Measurements from ENCODE around the gene CFAP69. TPM values are rescaled to one million over a fixed set of nuclear protein-coding genes. Genes with fewer than 3 reads are reported as not detected.
A peak's percentile ranks its signal among the peaks of the same experiment; 100 is the strongest.
"Not testable (repeated sequence)": the region's sequence is repeated elsewhere in the genome, so short reads cannot be mapped to it uniquely, and the experiment has no call there.

Gene CFAP69
- total RNA-seq, 1 experiment from 2014 or later = 3.5 TPM

DNA sequence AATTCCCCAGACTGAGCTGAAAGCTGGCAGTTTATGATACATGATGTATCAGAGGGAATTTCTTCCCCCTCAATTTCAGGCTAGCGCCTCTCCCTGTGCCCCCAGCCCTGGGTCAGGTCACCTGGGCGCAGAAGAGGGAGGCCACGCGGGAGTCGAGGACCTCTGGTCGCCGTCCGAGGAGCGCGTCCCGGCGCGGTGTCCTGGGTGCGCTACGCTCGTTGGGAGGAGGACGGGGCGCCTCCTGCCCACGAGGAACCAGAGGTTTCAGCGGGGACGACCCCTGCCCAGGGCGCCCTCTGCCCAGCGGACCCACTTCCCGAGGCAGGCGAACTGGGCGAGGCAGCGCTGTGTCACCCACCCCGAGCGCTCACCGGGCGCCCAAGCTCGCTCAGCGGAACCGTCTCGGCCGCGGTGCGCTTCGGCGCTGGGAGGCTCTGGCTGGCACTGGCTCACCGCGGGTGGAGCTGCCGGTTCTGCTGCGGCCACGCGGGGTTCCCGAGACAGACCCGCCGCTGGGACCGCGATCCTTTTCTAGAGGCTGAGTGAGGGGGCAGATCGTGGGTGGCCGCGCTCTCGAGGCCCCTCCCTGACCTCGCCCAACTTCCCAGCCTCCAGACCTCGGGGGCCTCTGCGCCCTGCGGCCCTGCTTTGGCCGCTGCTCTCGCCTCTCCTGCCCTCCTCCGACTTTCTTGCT lies 76.0 kb downstream of the CFAP69 start, which contains the start of gene FAM237B:
Gene FAM237B (minus strand): TSS at position 504 of the 694 bp plus-strand sequence. CDS start 1,556 bp downstream, outside the sequence.
- Histone ChIP-seq H3K4me3 (ENCODE audit: low read length) (no peak within 1 kb of the TSS), H4K20me1 (ENCODE audit: insufficient read depth, low read depth, low read length) (no peaks in the 10 kb centered on the region), H2AFZ (ENCODE audit: low read length) (no peak within 1 kb of the TSS), H3K4me2 (ENCODE audit: low read depth, low read length, poor library complexity, severe bottlenecking) (no peak within 1 kb of the TSS), H3K79me2 (ENCODE audit: low read length) (no peaks in the 10 kb centered on the region), H3K9me2 (replicated peaks; ENCODE audit: insufficient read depth, low read length) (no peaks in the 10 kb centered on the region), H3K27me3 (ENCODE audit: low read length) (0 out of 2 replicates have a peak, but pooled peaks cover 2% of the 10 kb centered on the region), H3K4me1 (ENCODE audit: low read length) (no peaks in the 10 kb centered on the region), H3K36me3 (ENCODE audit: insufficient read depth, low read length) (no peaks in the 10 kb centered on the region), H3K9ac (ENCODE audit: low read length) (no peak within 1 kb of the TSS), H3K9me3 (ENCODE audit: low read length) (no peaks in the 10 kb centered on the region), H3K27ac (ENCODE audit: low read length) (no peak within 1 kb of the TSS)
- no peak for DNase-seq

- Histone ChIP-seq H2AFZ (ENCODE audit: low read length) (no peak overlapping the region), H3K36me3 (ENCODE audit: insufficient read depth, low read length) (no peaks in the 10 kb centered on the region), H3K27me3 (ENCODE audit: low read length) (0 out of 2 replicates have a peak, but pooled peaks cover 2% of the 10 kb centered on the region), H4K20me1 (ENCODE audit: insufficient read depth, low read depth, low read length) (no peaks in the 10 kb centered on the region), H3K9me2 (replicated peaks; ENCODE audit: insufficient read depth, low read length) (no peaks in the 10 kb centered on the region), H3K9me3 (ENCODE audit: low read length) (no peaks in the 10 kb centered on the region), H3K79me2 (ENCODE audit: low read length) (no peaks in the 10 kb centered on the region), H3K4me1 (ENCODE audit: low read length) (no peaks in the 10 kb centered on the region), H3K27ac (ENCODE audit: low read length) (no peak overlapping the region), H3K4me2 (ENCODE audit: low read depth, low read length, poor library complexity, severe bottlenecking) (no peak overlapping the region), H3K4me3 (ENCODE audit: low read length) (no peak overlapping the region), H3K9ac (ENCODE audit: low read length) (no peak overlapping the region)
- DNase-seq = no peak
These were observed 77.9 kb downstream of the CFAP69 start for GRCh38 chr7:90322837-90323236.

GRCh38 chr7:90326500-90326899 lies 81.5 kb downstream of the CFAP69 start:
- no peak for DNase-seq
- Histone ChIP-seq H4K20me1 (ENCODE audit: insufficient read depth, low read depth, low read length) (no peaks in the 10 kb centered on the region), H3K4me1 (ENCODE audit: low read length) (no peaks in the 10 kb centered on the region), H3K27me3 (ENCODE audit: low read length) (0 out of 2 replicates have a peak, but pooled peaks cover 2% of the 10 kb centered on the region), H3K9ac (ENCODE audit: low read length) (no peak overlapping the region), H3K9me3 (ENCODE audit: low read length) (no peaks in the 10 kb centered on the region), H3K9me2 (replicated peaks; ENCODE audit: insufficient read depth, low read length) (no peaks in the 10 kb centered on the region), H3K36me3 (ENCODE audit: insufficient read depth, low read length) (no peaks in the 10 kb centered on the region), H2AFZ (ENCODE audit: low read length) (no peak overlapping the region), H3K27ac (ENCODE audit: low read length) (no peak overlapping the region), H3K4me2 (ENCODE audit: low read depth, low read length, poor library complexity, severe bottlenecking) (no peak overlapping the region), H3K79me2 (ENCODE audit: low read length) (no peaks in the 10 kb centered on the region), H3K4me3 (ENCODE audit: low read length) (no peak overlapping the region)

DNA sequence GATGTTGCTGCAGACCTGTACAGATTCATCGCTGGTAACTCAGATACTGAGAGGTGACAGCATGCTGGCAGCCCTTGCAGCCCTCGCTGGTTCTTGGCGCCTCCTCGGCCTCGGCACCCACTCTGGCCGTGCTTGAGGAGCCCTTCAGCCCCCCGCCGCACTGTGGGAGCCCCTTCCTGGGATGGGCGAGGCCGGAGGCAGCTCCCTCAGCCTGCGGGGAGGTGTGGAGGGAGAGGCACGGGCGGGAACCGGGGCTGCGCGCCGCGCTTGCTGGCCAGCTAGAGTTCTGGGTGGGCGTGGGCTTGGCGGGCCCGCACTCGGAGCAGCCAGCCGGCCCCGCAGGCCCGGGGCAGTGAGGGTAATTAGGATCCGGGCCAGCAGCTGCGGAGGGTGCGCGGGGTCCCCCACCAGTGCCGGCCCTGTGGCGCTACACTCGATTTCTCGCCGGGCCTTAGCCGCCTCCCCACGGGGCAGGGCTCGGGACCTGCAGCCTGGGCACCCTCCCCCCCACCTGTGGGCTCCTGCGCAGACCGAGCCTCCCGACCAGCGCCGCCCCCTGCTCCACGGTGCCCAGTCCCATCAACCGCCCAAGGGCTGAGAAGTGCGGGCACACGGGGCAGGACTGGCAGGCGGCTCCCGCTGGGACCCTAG lies 89.3 kb downstream of the CFAP69 start:
- no peak for DNase-seq
- Histone ChIP-seq H3K4me1 (ENCODE audit: low read length) (no peaks in the 10 kb centered on the region), H3K36me3 (ENCODE audit: insufficient read depth, low read length) (no peaks in the 10 kb centered on the region), H3K9me3 (ENCODE audit: low read length) (no peaks in the 10 kb centered on the region; the same call in 1 of the 2 replicates), H3K27ac (ENCODE audit: low read length) (no peak overlapping the region), H4K20me1 (ENCODE audit: insufficient read depth, low read depth, low read length) (no peaks in the 10 kb centered on the region), H2AFZ (ENCODE audit: low read length) (no peak overlapping the region), H3K4me3 (ENCODE audit: low read length) (no peak overlapping the region), H3K9me2 (replicated peaks; ENCODE audit: insufficient read depth, low read length) (no peaks in the 10 kb centered on the region), H3K27me3 (ENCODE audit: low read length) (no peaks in the 10 kb centered on the region), H3K4me2 (ENCODE audit: low read depth, low read length, poor library complexity, severe bottlenecking) (no peak overlapping the region), H3K9ac (ENCODE audit: low read length) (no peak overlapping the region), H3K79me2 (ENCODE audit: low read length) (no peaks in the 10 kb centered on the region)

- H3K9me3 ChIP-seq (ENCODE audit: low read length); H3K4me3 ChIP-seq (ENCODE audit: low read length); H3K27ac ChIP-seq (ENCODE audit: low read length); H3K27me3 ChIP-seq (ENCODE audit: low read length); DNase-seq; H3K4me1 ChIP-seq (ENCODE audit: low read length); H3K9ac ChIP-seq (ENCODE audit: low read length); H2AFZ ChIP-seq (ENCODE audit: low read length); H3K79me2 ChIP-seq (ENCODE audit: low read length); H3K9me2 ChIP-seq (replicated peaks; ENCODE audit: insufficient read depth, low read length); H3K4me2 ChIP-seq (ENCODE audit: low read depth, low read length, poor library complexity, severe bottlenecking); H4K20me1 ChIP-seq (ENCODE audit: insufficient read depth, low read depth, low read length); H3K36me3 ChIP-seq (ENCODE audit: insufficient read depth, low read length): not testable (repeated sequence)
These were observed 90.0 kb downstream of the CFAP69 start for GRCh38 chr7:90334926-90335325.

- Histone ChIP-seq H3K79me2 (ENCODE audit: low read length) (no peaks in the 10 kb centered on the region), H3K36me3 (ENCODE audit: insufficient read depth, low read length) (no peaks in the 10 kb centered on the region), H3K4me2 (ENCODE audit: low read depth, low read length, poor library complexity, severe bottlenecking) (no peak overlapping the region), H3K4me3 (ENCODE audit: low read length) (no peak overlapping the region), H2AFZ (ENCODE audit: low read length) (no peak overlapping the region), H3K27ac (ENCODE audit: low read length) (no peak overlapping the region), H3K9me3 (ENCODE audit: low read length) (no peaks in the 10 kb centered on the region; the same call in 1 of the 2 replicates), H3K27me3 (ENCODE audit: low read length) (no peaks in the 10 kb centered on the region), H4K20me1 (ENCODE audit: insufficient read depth, low read depth, low read length) (no peaks in the 10 kb centered on the region), H3K4me1 (ENCODE audit: low read length) (no peaks in the 10 kb centered on the region), H3K9ac (ENCODE audit: low read length) (no peak overlapping the region), H3K9me2 (replicated peaks; ENCODE audit: insufficient read depth, low read length) (no peaks in the 10 kb centered on the region)
- no peak for DNase-seq
These were observed 92.1 kb downstream of the CFAP69 start for GRCh38 chr7:90337106-90337505.

DNA sequence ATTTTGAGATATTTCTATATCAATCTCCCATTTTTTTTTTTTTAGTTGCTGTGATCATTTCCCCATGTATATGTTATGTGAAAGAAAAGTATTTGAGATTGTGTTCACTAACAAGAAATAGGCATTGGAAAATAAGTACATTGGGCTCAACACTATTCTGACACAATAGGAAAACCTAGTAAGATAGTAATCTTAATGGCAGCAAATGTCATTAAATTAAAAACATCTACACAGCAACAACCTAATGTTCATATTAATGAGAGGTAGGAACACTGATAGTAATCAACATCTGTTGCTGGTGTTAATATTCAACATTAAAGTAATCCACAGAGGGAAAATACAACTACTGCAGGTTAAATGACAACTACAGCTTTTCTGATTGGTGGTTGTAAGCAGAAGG lies 100.0 kb downstream of the CFAP69 start:
- H3K4me1 ChIP-seq (ENCODE audit: low read length) = peaks cover 14% of the 10 kb centered on the region
- H4K20me1 ChIP-seq (ENCODE audit: insufficient read depth, low read depth, low read length) = no peaks in the 10 kb centered on the region; the same call in 1 of the 2 replicates
- H3K4me2 ChIP-seq (ENCODE audit: low read depth, low read length, poor library complexity, severe bottlenecking) = no peak overlapping the region
- H3K36me3 ChIP-seq (ENCODE audit: insufficient read depth, low read length) = peaks cover 18% of the 10 kb centered on the region
- DNase-seq = no peak
- H3K9me2 ChIP-seq (replicated peaks; ENCODE audit: insufficient read depth, low read length) = no peaks in the 10 kb centered on the region
- no peak overlapping the region for H3K9ac ChIP-seq (ENCODE audit: low read length)
- H3K9me3 ChIP-seq (ENCODE audit: low read length) = no peaks in the 10 kb centered on the region
- H3K27ac ChIP-seq (ENCODE audit: low read length) = no peak overlapping the region
- H3K4me3 ChIP-seq (ENCODE audit: low read length) = no peak overlapping the region
- peak overlapping the region; percentile 71; the same call in 1 of the 2 replicates for H2AFZ ChIP-seq (ENCODE audit: low read length)
- peaks cover 34% of the 10 kb centered on the region for H3K79me2 ChIP-seq (ENCODE audit: low read length)
- no peaks in the 10 kb centered on the region for H3K27me3 ChIP-seq (ENCODE audit: low read length)

- no peaks in the 10 kb centered on the region for H3K27me3 ChIP-seq (ENCODE audit: low read length)
- peak overlapping the region; percentile 78 for H3K4me3 ChIP-seq (ENCODE audit: low read length)
- H4K20me1 ChIP-seq (ENCODE audit: insufficient read depth, low read depth, low read length) = no peaks in the 10 kb centered on the region; the same call in 1 of the 2 replicates
- H2AFZ ChIP-seq (ENCODE audit: low read length) = peak overlapping the region; percentile 71
- H3K79me2 ChIP-seq (ENCODE audit: low read length) = peaks cover 42% of the 10 kb centered on the region
- H3K4me1 ChIP-seq (ENCODE audit: low read length) = peaks cover 14% of the 10 kb centered on the region
- DNase-seq = no peak
- H3K9me3 ChIP-seq (ENCODE audit: low read length) = no peaks in the 10 kb centered on the region
- H3K27ac ChIP-seq (ENCODE audit: low read length) = no peak overlapping the region
- peak overlapping the region; percentile 76 for H3K4me2 ChIP-seq (ENCODE audit: low read depth, low read length, poor library complexity, severe bottlenecking)
- no peaks in the 10 kb centered on the region for H3K9me2 ChIP-seq (replicated peaks; ENCODE audit: insufficient read depth, low read length)
- peaks cover 20% of the 10 kb centered on the region for H3K36me3 ChIP-seq (ENCODE audit: insufficient read depth, low read length)
- peak overlapping the region; percentile 78 for H3K9ac ChIP-seq (ENCODE audit: low read length)
These were observed 100.8 kb downstream of the CFAP69 start for GRCh38 chr7:90345595-90346335.

All from Karpas-422 (cell line).